Measurements from ENCODE around the gene SRRM5.

DNA sequence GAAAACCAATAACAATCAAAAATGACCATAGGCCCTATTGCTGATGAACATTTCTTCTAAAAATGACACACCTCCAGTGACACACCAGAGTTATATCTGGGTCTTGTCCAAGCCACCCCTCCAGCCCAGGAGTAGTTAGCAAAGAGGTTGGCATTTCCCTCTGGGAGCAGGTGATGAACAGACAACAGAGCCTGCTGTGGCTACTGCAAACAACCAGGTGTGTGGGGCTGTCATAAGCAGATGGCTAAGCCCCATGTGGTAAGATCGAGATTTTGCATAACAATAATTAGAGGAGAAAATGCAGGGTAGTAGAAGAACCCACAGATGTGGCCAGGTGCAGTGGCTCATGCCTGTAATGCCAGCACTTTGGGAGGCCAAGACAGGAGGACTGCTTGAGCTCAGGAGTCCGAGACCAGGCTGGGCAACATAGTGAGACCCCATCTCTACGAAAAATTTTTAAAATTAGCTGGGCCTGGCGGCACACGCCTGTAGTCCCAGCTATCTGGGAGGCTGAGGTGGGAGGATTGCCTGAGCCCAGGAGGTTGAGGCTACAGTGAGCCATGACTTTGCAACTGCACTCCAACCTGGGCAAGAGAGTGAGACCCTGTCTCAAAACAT, 41.6 kb upstream of the SRRM5 start:
- TF ChIP-seq, protein P1, sequence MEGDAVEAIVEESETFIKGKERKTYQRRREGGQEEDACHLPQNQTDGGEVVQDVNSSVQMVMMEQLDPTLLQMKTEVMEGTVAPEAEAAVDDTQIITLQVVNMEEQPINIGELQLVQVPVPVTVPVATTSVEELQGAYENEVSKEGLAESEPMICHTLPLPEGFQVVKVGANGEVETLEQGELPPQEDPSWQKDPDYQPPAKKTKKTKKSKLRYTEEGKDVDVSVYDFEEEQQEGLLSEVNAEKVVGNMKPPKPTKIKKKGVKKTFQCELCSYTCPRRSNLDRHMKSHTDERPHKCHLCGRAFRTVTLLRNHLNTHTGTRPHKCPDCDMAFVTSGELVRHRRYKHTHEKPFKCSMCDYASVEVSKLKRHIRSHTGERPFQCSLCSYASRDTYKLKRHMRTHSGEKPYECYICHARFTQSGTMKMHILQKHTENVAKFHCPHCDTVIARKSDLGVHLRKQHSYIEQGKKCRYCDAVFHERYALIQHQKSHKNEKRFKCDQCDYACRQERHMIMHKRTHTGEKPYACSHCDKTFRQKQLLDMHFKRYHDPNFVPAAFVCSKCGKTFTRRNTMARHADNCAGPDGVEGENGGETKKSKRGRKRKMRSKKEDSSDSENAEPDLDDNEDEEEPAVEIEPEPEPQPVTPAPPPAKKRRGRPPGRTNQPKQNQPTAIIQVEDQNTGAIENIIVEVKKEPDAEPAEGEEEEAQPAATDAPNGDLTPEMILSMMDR (conservative IDR thresholded peaks at IDR 0.05; ENCODE audit: low read depth, low read length), result no peak
- TF ChIP-seq EZH2 (IDR thresholded peaks at IDR 0.05; ENCODE audit: borderline replicate concordance, low read depth, low read length, poor library complexity, severe bottlenecking), result no peak
